ENCODE data around the gene TEPSIN.

DNA sequence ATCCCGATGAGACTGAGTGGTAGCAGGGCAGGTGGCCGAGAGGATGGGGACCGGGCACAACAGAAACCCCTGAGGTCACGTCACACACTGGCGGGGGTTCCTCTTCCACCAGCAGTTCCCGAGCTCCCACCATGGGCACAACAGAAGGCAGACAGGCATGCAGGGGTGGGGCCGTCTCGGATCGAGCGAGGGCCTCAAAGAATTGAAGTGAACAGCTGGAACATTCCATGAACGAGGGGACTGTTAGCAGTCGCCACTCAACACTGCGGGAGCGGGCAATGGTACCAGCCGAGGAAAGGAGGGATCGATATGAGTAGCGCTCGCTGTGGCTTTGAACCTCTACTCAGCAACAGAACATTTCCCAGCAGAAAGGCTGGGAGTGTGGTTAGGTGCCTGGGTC lies 21.4 kb downstream of the TEPSIN start:
- TF ChIP-seq, protein P1, sequence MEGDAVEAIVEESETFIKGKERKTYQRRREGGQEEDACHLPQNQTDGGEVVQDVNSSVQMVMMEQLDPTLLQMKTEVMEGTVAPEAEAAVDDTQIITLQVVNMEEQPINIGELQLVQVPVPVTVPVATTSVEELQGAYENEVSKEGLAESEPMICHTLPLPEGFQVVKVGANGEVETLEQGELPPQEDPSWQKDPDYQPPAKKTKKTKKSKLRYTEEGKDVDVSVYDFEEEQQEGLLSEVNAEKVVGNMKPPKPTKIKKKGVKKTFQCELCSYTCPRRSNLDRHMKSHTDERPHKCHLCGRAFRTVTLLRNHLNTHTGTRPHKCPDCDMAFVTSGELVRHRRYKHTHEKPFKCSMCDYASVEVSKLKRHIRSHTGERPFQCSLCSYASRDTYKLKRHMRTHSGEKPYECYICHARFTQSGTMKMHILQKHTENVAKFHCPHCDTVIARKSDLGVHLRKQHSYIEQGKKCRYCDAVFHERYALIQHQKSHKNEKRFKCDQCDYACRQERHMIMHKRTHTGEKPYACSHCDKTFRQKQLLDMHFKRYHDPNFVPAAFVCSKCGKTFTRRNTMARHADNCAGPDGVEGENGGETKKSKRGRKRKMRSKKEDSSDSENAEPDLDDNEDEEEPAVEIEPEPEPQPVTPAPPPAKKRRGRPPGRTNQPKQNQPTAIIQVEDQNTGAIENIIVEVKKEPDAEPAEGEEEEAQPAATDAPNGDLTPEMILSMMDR (optimal IDR thresholded peaks at IDR 0.05 in 1 of 3, IDR thresholded peaks at IDR 0.05 in 1 of 3, conservative IDR thresholded peaks at IDR 0.05 in 1 of 3; ENCODE audit: extremely low read depth in 1 of 3, insufficient read depth in 2 of 3, low read length in 3 of 3), result no peak
- no peak for TF ChIP-seq EZH2 (IDR thresholded peaks at IDR 0.05; ENCODE audit: low read length)
